ENCODE results near the gene GJA10.

Gene GJA10

GRCh38 chr6:89928604-89929003 lies 34.3 kb downstream of the GJA10 start:
- H3K4me1 ChIP-seq: no peaks in the 10 kb centered on the region
- no peaks in the 10 kb centered on the region for H3K9me3 ChIP-seq
- no peak overlapping the region for H3K4me3 ChIP-seq
- H3K27ac ChIP-seq: no peak overlapping the region
- intact Hi-C loops (cut with DNase I; ENCODE audit: low total_unique reads): no loop called here
- H3K27me3 ChIP-seq: no peaks in the 10 kb centered on the region
- DNase-seq: no peak
- no peak for TF ChIP-seq CTCF (IDR thresholded peaks at IDR 0.05)
- peaks cover 3 to 17% (median 10%) of the 10 kb centered on the region in 3 donors for H3K36me3 ChIP-seq

GRCh38 chr6:89930789-89931188 lies 36.5 kb downstream of the GJA10 start:
- TF ChIP-seq CTCF (IDR thresholded peaks at IDR 0.05): no peak
- H3K4me1 ChIP-seq: no peaks in the 10 kb centered on the region
- DNase-seq: no peak
- H3K27me3 ChIP-seq: no peaks in the 10 kb centered on the region
- no peak overlapping the region for H3K27ac ChIP-seq
- intact Hi-C loops (cut with DNase I; ENCODE audit: low total_unique reads): no loop called here
- H3K4me3 ChIP-seq: no peak overlapping the region
- peaks cover 3 to 17% (median 10%) of the 10 kb centered on the region in 3 donors for H3K36me3 ChIP-seq
- H3K9me3 ChIP-seq: no peaks in the 10 kb centered on the region

GRCh38 chr6:89932245-89932802 lies 38.1 kb downstream of the GJA10 start:
- no peak for DNase-seq
- no peak overlapping the region for H3K27ac ChIP-seq
- H3K4me1 ChIP-seq: no peaks in the 10 kb centered on the region
- intact Hi-C loops (cut with DNase I; ENCODE audit: low total_unique reads): no loop called here
- H3K27me3 ChIP-seq: no peaks in the 10 kb centered on the region
- H3K9me3 ChIP-seq: no peaks in the 10 kb centered on the region
- no peak overlapping the region for H3K4me3 ChIP-seq
- TF ChIP-seq CTCF (IDR thresholded peaks at IDR 0.05): no peak
- peaks cover 3 to 25% (median 10%) of the 10 kb centered on the region in 3 donors for H3K36me3 ChIP-seq

GRCh38 chr6:89934685-89935366 lies 40.6 kb downstream of the GJA10 start:
- TF ChIP-seq CTCF (IDR thresholded peaks at IDR 0.05): no peak
- Histone ChIP-seq H3K4me1 (no peaks in the 10 kb centered on the region), H3K9me3 (no peaks in the 10 kb centered on the region), H3K4me3 (no peak overlapping the region), H3K27ac (no peak overlapping the region), H3K27me3 (no peaks in the 10 kb centered on the region), H3K36me3 (peaks cover 3 to 28% (median 10%) of the 10 kb centered on the region in 3 donors)
- intact Hi-C loops (cut with DNase I; ENCODE audit: low total_unique reads): no loop called here
- no peak for DNase-seq

GRCh38 chr6:89936177-89936576 lies 41.9 kb downstream of the GJA10 start:
- Histone ChIP-seq H3K4me1 (peaks cover 0 to 6% (median 3%) of the 10 kb centered on the region in 4 donors), H3K27ac (no peak overlapping the region), H3K36me3 (peaks cover 3 to 28% (median 10%) of the 10 kb centered on the region in 3 donors), H3K27me3 (no peaks in the 10 kb centered on the region), H3K4me3 (no peak overlapping the region), H3K9me3 (no peaks in the 10 kb centered on the region)
- no peak for TF ChIP-seq CTCF (IDR thresholded peaks at IDR 0.05)
- intact Hi-C loops (cut with DNase I; ENCODE audit: low total_unique reads): no loop called here
- no peak for DNase-seq
